Neuronal stem cell (in vitro differentiated cells): ENCODE data around the gene NOSTRIN.
A peak's percentile ranks its signal among the peaks of the same experiment; 100 is the strongest.

ENCODE experiments used
- DNase-seq: peaks from one replicate; pipeline ENCODE4 v3.0.0-alpha.2; 2013; ENCODE audit warnings: low spot score
- H2AFZ ChIP-seq: one replicate; pipeline ENCODE4 v1.6.1; 2013; ENCODE audit warnings: mild to moderate bottlenecking, low read length, inconsistent platforms
- H2AK5ac ChIP-seq: 2 replicates; pipeline ENCODE4 v1.6.1; 2013; ENCODE audit warnings: low read depth, mild to moderate bottlenecking, inconsistent platforms, low read length, moderate library complexity, mixed read lengths
- H2BK120ac ChIP-seq: 2 replicates; pipeline ENCODE4 v1.6.1; 2013; ENCODE audit warnings: low read depth, mild to moderate bottlenecking, inconsistent platforms, low read length, moderate library complexity, mixed read lengths
- H2BK12ac ChIP-seq: one replicate; pipeline ENCODE4 v1.6.1; 2013; ENCODE audit warnings: low read length, inconsistent platforms
- H2BK15ac ChIP-seq: 2 replicates; pipeline ENCODE4 v1.6.1; 2013; ENCODE audit warnings: mild to moderate bottlenecking, low read length, inconsistent platforms, mixed read lengths
- H2BK5ac ChIP-seq: one replicate; pipeline ENCODE4 v1.6.1; 2013; ENCODE audit warnings: inconsistent platforms, mild to moderate bottlenecking, low read length, moderate library complexity
- H3K14ac ChIP-seq: one replicate; pipeline ENCODE4 v1.6.1; 2013; ENCODE audit warnings: low read length, inconsistent platforms
- H3K18ac ChIP-seq: 2 replicates; pipeline ENCODE4 v1.6.1; 2013; ENCODE audit warnings: low read length, inconsistent platforms
- H3K23ac ChIP-seq: 2 replicates; pipeline ENCODE4 v1.6.1; 2013; ENCODE audit warnings: low read depth, mild to moderate bottlenecking, mixed read lengths, low read length, inconsistent platforms; ENCODE audit not compliant: poor library complexity
- H3K27ac ChIP-seq: replicated peaks from 3 replicates; pipeline ENCODE4 v1.5.1; 2013; ENCODE audit warnings: low read length, inconsistent platforms
- H3K27me3 ChIP-seq, 3 experiments: 2 replicates each; pipeline ENCODE4 v1.6.1; 2013; ENCODE audit warnings: low read length in 3 of 3, mild to moderate bottlenecking in 2 of 3, inconsistent platforms in 1 of 3, low read depth in 1 of 3, mixed read lengths in 1 of 3, moderate library complexity in 1 of 3; ENCODE audit not compliant: control insufficient read depth in 3 of 3, insufficient read depth in 3 of 3
- H3K36me3 ChIP-seq, 2 donors: replicated peaks in 1 of 2; 2 replicates each; pipeline ENCODE4 v1.6.1; 2013; ENCODE audit warnings: low read length in 2 of 2; ENCODE audit not compliant: control insufficient read depth in 2 of 2, insufficient read depth in 2 of 2
- H3K4ac ChIP-seq: 2 replicates; pipeline ENCODE4 v1.6.1; 2013; ENCODE audit warnings: inconsistent platforms, mild to moderate bottlenecking, low read length, moderate library complexity
- H3K4me1 ChIP-seq, 2 donors: 1 replicate in 1 of 2; 2 replicates in 1 of 2; pipeline ENCODE4 v1.6.1; 2013; ENCODE audit warnings: low read length in 2 of 2, low read depth in 1 of 2; ENCODE audit not compliant: control insufficient read depth in 2 of 2, insufficient read depth in 1 of 2
- H3K4me2 ChIP-seq: one replicate; pipeline ENCODE4 v1.6.1; 2013; ENCODE audit warnings: mild to moderate bottlenecking, low read length, inconsistent platforms; ENCODE audit not compliant: insufficient read depth, poor library complexity, severe bottlenecking
- H3K4me3 ChIP-seq, 2 donors: 2 replicates each; pipeline ENCODE4 v1.5.1; 2013; ENCODE audit warnings: low read length in 2 of 2, mild to moderate bottlenecking in 2 of 2, inconsistent platforms in 1 of 2, moderate library complexity in 1 of 2
- H3K79me1 ChIP-seq: one replicate; pipeline ENCODE4 v1.6.1; 2013; ENCODE audit warnings: low read depth, mild to moderate bottlenecking, inconsistent platforms, low read length, moderate library complexity
- H3K9ac ChIP-seq: one replicate; pipeline ENCODE4 v1.6.1; 2013; ENCODE audit warnings: mild to moderate bottlenecking, low read depth, low read length, inconsistent platforms; ENCODE audit not compliant: poor library complexity
- H3K9me3 ChIP-seq, 2 donors: replicated peaks in 1 of 2; 2 replicates each; pipeline versions ENCODE3 to v1.6.1; 2013; ENCODE audit warnings: low read length in 2 of 2, mild to moderate bottlenecking in 2 of 2, inconsistent platforms in 1 of 2, low read depth in 1 of 2, mixed read lengths in 1 of 2, moderate library complexity in 1 of 2; ENCODE audit not compliant: control insufficient read depth in 2 of 2, insufficient read depth in 1 of 2
- H4K8ac ChIP-seq: one replicate; pipeline ENCODE4 v1.6.1; 2013; ENCODE audit warnings: low read depth, mild to moderate bottlenecking, inconsistent platforms, low read length, moderate library complexity
- H4K91ac ChIP-seq: one replicate; pipeline ENCODE4 v1.6.1; 2013; ENCODE audit warnings: low read length, low read depth, mild to moderate bottlenecking, inconsistent platforms; ENCODE audit not compliant: poor library complexity
- WGBS, 2 donors: extraction: QIAGEN DNeasy Blood & Tissue Kit; methylation state at CpG; one replicate each; pipeline ENCODE4 v1.1.7; 2013; ENCODE audit warnings: missing lambda C conversion rate in 2 of 2, mixed read lengths in 1 of 2; ENCODE audit not compliant: insufficient read length in 2 of 2, insufficient replicate concordance in 1 of 2; ENCODE audit errors: extremely low coverage in 2 of 2; 5-methylcytosine and 5-hydroxymethylcytosine counted together

Gene NOSTRIN

GRCh38 chr2:168804214-168804613 lies 1.8 kb downstream of the NOSTRIN start:
- Histone ChIP-seq H3K4me2 (no peak overlapping the region), H2AK5ac (no peak overlapping the region), H3K27ac (no peak overlapping the region), H3K14ac (no peak overlapping the region), H3K79me1 (no peaks in the 10 kb centered on the region), H3K23ac (no peak overlapping the region), H4K91ac (no peak overlapping the region), H3K4me3 (no peak overlapping the region), H3K18ac (no peak overlapping the region), H2BK5ac (no peak overlapping the region), H3K4ac (no peak overlapping the region), H2BK120ac (no peak overlapping the region), H2BK12ac (no peak overlapping the region), H2AFZ (peak overlapping the region; percentile 20), H3K36me3 (no peaks in the 10 kb centered on the region), H4K8ac (no peak overlapping the region), H3K9me3 (no peaks in the 10 kb centered on the region), H3K4me1 (peaks cover 6% of the 10 kb centered on the region in 2 donors), H3K9ac (no peak overlapping the region), H2BK15ac (no peak overlapping the region), H3K27me3 (no peaks in the 10 kb centered on the region)
- no peak for DNase-seq
- no CpG with 5 or more reads among the region's 3 CpGs for WGBS, 2 donors

DNA sequence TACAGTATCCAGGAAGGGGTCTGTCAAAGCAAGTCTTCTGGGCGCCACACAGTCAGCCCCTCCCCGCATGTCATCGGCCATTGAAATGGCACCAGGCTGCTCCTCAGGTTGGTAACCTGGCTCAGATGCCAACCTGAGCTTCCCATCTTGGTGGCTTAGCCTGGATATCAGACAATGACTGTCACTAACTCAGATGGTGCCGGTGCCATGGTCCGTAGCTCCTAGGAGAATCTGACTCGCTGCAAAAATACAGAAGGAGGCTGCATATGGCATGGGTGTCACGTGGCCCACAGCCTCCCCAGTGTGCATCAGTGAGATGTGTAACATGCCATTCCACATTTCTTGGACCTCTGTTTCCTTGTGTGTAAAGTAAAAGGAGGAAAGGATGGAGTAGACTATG lies 3.2 kb downstream of the NOSTRIN start:
- Histone ChIP-seq H2BK12ac (no peak overlapping the region), H3K9ac (no peak overlapping the region), H2BK5ac (no peak overlapping the region), H3K4me1 (peaks cover 2 to 3% of the 10 kb centered on the region in 2 donors), H2BK120ac (no peak overlapping the region), H3K9me3 (no peaks in the 10 kb centered on the region), H2AFZ (no peak overlapping the region), H3K14ac (no peak overlapping the region), H3K36me3 (no peaks in the 10 kb centered on the region), H4K91ac (no peak overlapping the region), H3K4me3 (no peak overlapping the region), H2BK15ac (no peak overlapping the region), H3K79me1 (no peaks in the 10 kb centered on the region), H3K18ac (no peak overlapping the region), H4K8ac (no peak overlapping the region), H3K27me3 (no peaks in the 10 kb centered on the region), H3K23ac (no peak overlapping the region), H3K27ac (no peak overlapping the region), H2AK5ac (no peak overlapping the region), H3K4me2 (no peak overlapping the region), H3K4ac (no peak overlapping the region)
- no CpG with 5 or more reads among the region's 7 CpGs for WGBS, 2 donors
- DNase-seq: no peak

GRCh38 chr2:168809537-168809936 lies 7.1 kb downstream of the NOSTRIN start:
- no peak overlapping the region for H4K91ac ChIP-seq

DNA sequence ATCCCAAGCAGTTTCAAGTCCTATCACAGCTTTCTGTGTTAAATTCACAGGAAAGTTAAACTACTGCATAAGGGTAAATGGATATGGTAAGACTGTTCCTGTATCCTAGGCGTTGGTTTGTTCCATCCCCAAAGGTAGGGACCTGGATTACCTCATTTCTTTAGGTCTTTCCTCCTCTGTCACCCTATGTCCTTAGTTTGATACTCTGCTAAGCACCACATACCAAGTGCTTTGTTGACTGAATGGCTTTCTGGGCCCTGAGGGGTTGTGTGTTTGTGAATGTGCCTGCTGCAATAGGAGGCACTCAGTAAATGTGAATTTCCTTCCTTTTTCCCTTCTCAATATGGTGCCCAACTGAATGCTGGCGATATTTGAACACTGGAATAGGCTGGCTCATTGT lies 7.8 kb downstream of the NOSTRIN start:
- no peak overlapping the region for H3K4me2 ChIP-seq
- no peak overlapping the region for H3K27ac ChIP-seq
- H2BK120ac ChIP-seq: no peak overlapping the region
- no peaks in the 10 kb centered on the region for H3K27me3 ChIP-seq
- no peak overlapping the region for H2BK5ac ChIP-seq
- no peak overlapping the region for H3K14ac ChIP-seq
- no CpG with 5 or more reads among the region's 2 CpGs for WGBS, 2 donors
- no peak overlapping the region for H2BK12ac ChIP-seq
- no peak overlapping the region for H3K23ac ChIP-seq
- no peak overlapping the region for H3K4me3 ChIP-seq
- DNase-seq: no peak
- no peaks in the 10 kb centered on the region for H3K9me3 ChIP-seq
- H3K4me1 ChIP-seq: peaks cover 2 to 3% of the 10 kb centered on the region in 2 donors
- no peaks in the 10 kb centered on the region for H3K36me3 ChIP-seq
- no peaks in the 10 kb centered on the region for H3K79me1 ChIP-seq
- H3K18ac ChIP-seq: no peak overlapping the region
- no peak overlapping the region for H2AFZ ChIP-seq
- no peak overlapping the region for H2AK5ac ChIP-seq
- no peak overlapping the region for H3K4ac ChIP-seq
- no peak overlapping the region for H3K9ac ChIP-seq
- no peak overlapping the region for H4K8ac ChIP-seq
- H2BK15ac ChIP-seq: no peak overlapping the region
- H4K91ac ChIP-seq: no peak overlapping the region

More at GRCh38 chr2:168809537-168809936, 7.1 kb downstream of the NOSTRIN start:
- no peak overlapping the region for H3K23ac ChIP-seq
- H3K9me3 ChIP-seq: no peaks in the 10 kb centered on the region
- no peaks in the 10 kb centered on the region for H3K27me3 ChIP-seq
- no peak overlapping the region for H3K9ac ChIP-seq
- peaks cover 0 to 3% of the 10 kb centered on the region in 2 donors for H3K4me1 ChIP-seq
- no peak overlapping the region for H3K4me2 ChIP-seq
- H3K79me1 ChIP-seq: no peaks in the 10 kb centered on the region
- no peaks in the 10 kb centered on the region for H3K36me3 ChIP-seq
- H3K4ac ChIP-seq: no peak overlapping the region
- no peak overlapping the region for H3K18ac ChIP-seq
- no peak overlapping the region for H3K27ac ChIP-seq
- H4K8ac ChIP-seq: no peak overlapping the region
- H3K4me3 ChIP-seq: no peak overlapping the region
- H2BK120ac ChIP-seq: no peak overlapping the region
- no peak overlapping the region for H2BK15ac ChIP-seq
- DNase-seq: no peak
- peak overlapping the region; percentile 3 for H2AFZ ChIP-seq
- no peak overlapping the region for H2AK5ac ChIP-seq
- no peak overlapping the region for H2BK12ac ChIP-seq
- H2BK5ac ChIP-seq: no peak overlapping the region
- H3K14ac ChIP-seq: no peak overlapping the region
